Endothelial cell of umbilical vein (primary cell): ENCODE measurements around the gene PSMA6.

ENCODE experiments used
- EZH2 ChIP-seq: IDR thresholded peaks from 2 replicates; pipeline ENCODE4 v1.6.1; 2012; ENCODE audit warnings: borderline replicate concordance, low read depth, mild to moderate bottlenecking, moderate library complexity, low read length, inconsistent platforms; ENCODE audit not compliant: severe bottlenecking
- JUN ChIP-seq: IDR thresholded peaks from 2 replicates; pipeline ENCODE4 v1.6.1; 2011; ENCODE audit warnings: borderline replicate concordance, low read depth; ENCODE audit not compliant: insufficient read length, insufficient read depth
- MYC ChIP-seq: IDR thresholded peaks from one replicate; pipeline ENCODE4 v1.6.1; 2011; ENCODE audit warnings: mild to moderate bottlenecking, low read depth, low read length
- POLR2A ChIP-seq: IDR thresholded peaks from 2 replicates; pipeline ENCODE4 v1.6.1; 2012; ENCODE audit warnings: low read depth, mild to moderate bottlenecking, control low read depth, low read length
- POLR2AphosphoS5 ChIP-seq: IDR thresholded peaks from 2 replicates; pipeline ENCODE4 v1.6.1; 2012; ENCODE audit warnings: low read depth, mild to moderate bottlenecking, control low read depth, low read length, moderate library complexity; ENCODE audit not compliant: insufficient read depth
- TF ChIP-seq, protein P1 (sequence below), 2 donors: IDR thresholded peaks; 1 replicate in 1 of 2; 2 replicates in 1 of 2; pipeline ENCODE4 v1.5.1; 2011; ENCODE audit warnings: low read length in 2 of 2, mild to moderate bottlenecking in 2 of 2, moderate library complexity in 2 of 2, control low read depth in 1 of 2, inconsistent platforms in 1 of 2, low read depth in 1 of 2; ENCODE audit not compliant: insufficient read depth in 1 of 2; ENCODE audit errors: extremely low read depth in 1 of 2
- TF ChIP-seq, protein P2 (sequence below): IDR thresholded peaks from 2 replicates; pipeline ENCODE4 v1.6.1; 2011; ENCODE audit not compliant: insufficient read depth, insufficient read length

DNA sequence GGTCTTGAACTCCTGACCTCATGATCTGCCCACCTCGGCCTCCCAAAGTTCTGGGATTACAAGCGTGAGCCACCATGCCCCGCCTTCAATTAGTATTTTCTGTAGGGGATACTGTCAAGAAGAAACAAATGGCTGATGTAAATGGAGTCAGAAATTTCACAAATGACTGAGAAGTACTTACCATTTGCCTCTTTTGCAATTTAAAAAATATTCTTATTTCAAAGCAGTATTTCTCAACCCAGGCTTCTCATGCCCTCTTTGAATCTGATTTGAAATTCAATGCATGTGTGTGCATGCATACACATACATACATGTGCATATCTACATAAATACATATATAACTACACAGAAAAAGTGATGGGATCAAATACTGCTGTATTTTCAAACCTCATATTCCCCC is 4.4 kb downstream of the PSMA6 start:
- TF ChIP-seq, protein P1, sequence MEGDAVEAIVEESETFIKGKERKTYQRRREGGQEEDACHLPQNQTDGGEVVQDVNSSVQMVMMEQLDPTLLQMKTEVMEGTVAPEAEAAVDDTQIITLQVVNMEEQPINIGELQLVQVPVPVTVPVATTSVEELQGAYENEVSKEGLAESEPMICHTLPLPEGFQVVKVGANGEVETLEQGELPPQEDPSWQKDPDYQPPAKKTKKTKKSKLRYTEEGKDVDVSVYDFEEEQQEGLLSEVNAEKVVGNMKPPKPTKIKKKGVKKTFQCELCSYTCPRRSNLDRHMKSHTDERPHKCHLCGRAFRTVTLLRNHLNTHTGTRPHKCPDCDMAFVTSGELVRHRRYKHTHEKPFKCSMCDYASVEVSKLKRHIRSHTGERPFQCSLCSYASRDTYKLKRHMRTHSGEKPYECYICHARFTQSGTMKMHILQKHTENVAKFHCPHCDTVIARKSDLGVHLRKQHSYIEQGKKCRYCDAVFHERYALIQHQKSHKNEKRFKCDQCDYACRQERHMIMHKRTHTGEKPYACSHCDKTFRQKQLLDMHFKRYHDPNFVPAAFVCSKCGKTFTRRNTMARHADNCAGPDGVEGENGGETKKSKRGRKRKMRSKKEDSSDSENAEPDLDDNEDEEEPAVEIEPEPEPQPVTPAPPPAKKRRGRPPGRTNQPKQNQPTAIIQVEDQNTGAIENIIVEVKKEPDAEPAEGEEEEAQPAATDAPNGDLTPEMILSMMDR (IDR thresholded peaks at IDR 0.05; ENCODE audit: extremely low read depth in 1 of 2, insufficient read depth in 1 of 2, low read depth in 1 of 2, low read length in 2 of 2) = no peak
- TF ChIP-seq POLR2AphosphoS5 = no peak
- no peak for TF ChIP-seq POLR2A
- TF ChIP-seq EZH2 = no peak
- TF ChIP-seq, protein P2, sequence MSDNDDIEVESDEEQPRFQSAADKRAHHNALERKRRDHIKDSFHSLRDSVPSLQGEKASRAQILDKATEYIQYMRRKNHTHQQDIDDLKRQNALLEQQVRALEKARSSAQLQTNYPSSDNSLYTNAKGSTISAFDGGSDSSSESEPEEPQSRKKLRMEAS = no peak
- TF ChIP-seq MYC = no peak
- TF ChIP-seq JUN = no peak
